ENCODE measurements around the gene CEP112.

The CEP112 gene

DNA sequence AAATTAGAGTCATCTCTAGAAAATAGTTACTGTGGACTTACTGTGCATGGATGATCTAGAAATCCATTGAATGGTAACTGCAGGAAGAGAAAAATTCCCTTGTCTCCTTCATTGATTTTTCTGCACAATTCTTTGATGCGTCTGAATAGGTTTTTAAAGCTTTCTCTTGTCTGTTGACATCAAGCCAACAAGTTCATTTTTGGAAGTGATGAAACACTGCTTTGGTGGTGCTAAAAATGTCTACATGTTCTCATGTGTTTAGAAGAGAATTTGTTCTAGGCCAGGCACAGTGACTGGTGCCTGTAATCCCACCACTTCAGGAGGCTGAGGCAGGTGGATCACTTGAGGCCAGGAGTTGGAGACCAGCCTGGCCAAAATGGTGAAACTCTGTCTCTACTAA, 573.4 kb downstream of the CEP112 start (continued):
- TF ChIP-seq, protein P1, sequence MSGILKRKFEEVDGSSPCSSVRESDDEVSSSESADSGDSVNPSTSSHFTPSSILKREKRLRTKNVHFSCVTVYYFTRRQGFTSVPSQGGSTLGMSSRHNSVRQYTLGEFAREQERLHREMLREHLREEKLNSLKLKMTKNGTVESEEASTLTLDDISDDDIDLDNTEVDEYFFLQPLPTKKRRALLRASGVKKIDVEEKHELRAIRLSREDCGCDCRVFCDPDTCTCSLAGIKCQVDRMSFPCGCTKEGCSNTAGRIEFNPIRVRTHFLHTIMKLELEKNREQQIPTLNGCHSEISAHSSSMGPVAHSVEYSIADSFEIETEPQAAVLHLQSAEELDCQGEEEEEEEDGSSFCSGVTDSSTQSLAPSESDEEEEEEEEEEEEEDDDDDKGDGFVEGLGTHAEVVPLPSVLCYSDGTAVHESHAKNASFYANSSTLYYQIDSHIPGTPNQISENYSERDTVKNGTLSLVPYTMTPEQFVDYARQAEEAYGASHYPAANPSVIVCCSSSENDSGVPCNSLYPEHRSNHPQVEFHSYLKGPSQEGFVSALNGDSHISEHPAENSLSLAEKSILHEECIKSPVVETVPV (CRISPR knock-in tag; IDR thresholded peaks at IDR 0.05) = no peak
- TF ChIP-seq BACH2 (CRISPR knock-in tag; IDR thresholded peaks at IDR 0.05; ENCODE audit: borderline replicate concordance) (no peak), OSR1 (CRISPR knock-in tag; IDR thresholded peaks at IDR 0.05) (no peak)

DNA sequence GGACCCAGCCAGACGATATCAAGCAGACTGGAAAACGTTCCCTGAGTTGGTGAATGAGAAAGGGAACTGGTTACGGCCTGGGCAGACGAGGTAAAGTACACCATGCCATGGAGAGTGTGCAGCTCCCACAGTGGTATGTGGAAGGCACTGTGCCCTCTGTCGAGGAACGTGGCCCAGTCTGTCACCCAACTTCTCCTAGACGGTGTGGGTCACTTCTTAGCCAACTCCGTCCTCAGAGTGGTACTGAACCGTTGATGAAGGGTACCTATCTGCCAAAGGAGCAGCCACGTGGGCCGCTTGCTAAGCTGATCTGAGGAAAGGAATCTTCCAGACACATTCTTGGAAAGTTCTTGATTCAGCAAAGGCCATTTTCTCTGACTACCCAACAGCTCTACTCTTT, 574.4 kb downstream of the CEP112 start:
- TF ChIP-seq, protein P2, sequence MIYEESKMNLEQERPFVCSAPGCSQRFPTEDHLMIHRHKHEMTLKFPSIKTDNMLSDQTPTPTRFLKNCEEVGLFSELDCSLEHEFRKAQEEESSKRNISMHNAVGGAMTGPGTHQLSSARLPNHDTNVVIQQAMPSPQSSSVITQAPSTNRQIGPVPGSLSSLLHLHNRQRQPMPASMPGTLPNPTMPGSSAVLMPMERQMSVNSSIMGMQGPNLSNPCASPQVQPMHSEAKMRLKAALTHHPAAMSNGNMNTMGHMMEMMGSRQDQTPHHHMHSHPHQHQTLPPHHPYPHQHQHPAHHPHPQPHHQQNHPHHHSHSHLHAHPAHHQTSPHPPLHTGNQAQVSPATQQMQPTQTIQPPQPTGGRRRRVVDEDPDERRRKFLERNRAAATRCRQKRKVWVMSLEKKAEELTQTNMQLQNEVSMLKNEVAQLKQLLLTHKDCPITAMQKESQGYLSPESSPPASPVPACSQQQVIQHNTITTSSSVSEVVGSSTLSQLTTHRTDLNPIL (CRISPR knock-in tag; IDR thresholded peaks at IDR 0.05; ENCODE audit: low read depth) = no peak
- TF ChIP-seq, protein P3, sequence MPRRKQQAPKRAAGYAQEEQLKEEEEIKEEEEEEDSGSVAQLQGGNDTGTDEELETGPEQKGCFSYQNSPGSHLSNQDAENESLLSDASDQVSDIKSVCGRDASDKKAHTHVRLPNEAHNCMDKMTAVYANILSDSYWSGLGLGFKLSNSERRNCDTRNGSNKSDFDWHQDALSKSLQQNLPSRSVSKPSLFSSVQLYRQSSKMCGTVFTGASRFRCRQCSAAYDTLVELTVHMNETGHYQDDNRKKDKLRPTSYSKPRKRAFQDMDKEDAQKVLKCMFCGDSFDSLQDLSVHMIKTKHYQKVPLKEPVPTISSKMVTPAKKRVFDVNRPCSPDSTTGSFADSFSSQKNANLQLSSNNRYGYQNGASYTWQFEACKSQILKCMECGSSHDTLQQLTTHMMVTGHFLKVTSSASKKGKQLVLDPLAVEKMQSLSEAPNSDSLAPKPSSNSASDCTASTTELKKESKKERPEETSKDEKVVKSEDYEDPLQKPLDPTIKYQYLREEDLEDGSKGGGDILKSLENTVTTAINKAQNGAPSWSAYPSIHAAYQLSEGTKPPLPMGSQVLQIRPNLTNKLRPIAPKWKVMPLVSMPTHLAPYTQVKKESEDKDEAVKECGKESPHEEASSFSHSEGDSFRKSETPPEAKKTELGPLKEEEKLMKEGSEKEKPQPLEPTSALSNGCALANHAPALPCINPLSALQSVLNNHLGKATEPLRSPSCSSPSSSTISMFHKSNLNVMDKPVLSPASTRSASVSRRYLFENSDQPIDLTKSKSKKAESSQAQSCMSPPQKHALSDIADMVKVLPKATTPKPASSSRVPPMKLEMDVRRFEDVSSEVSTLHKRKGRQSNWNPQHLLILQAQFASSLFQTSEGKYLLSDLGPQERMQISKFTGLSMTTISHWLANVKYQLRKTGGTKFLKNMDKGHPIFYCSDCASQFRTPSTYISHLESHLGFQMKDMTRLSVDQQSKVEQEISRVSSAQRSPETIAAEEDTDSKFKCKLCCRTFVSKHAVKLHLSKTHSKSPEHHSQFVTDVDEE (CRISPR knock-in tag; IDR thresholded peaks at IDR 0.05) = no peak
- TF ChIP-seq BACH2 (CRISPR knock-in tag; IDR thresholded peaks at IDR 0.05; ENCODE audit: borderline replicate concordance) (no peak), GLIS3 (CRISPR knock-in tag; IDR thresholded peaks at IDR 0.05) (no peak), ZNF8 (CRISPR knock-in tag; IDR thresholded peaks at IDR 0.05) (no peak), CSDC2 (CRISPR knock-in tag; IDR thresholded peaks at IDR 0.05) (no peak), ZC3H10 (CRISPR knock-in tag; IDR thresholded peaks at IDR 0.05) (no peak), TOX (CRISPR knock-in tag; IDR thresholded peaks at IDR 0.05; ENCODE audit: borderline replicate concordance) (no peak), OSR1 (CRISPR knock-in tag; IDR thresholded peaks at IDR 0.05) (no peak), ISL1 (CRISPR knock-in tag; IDR thresholded peaks at IDR 0.05) (no peak), ZNF565 (CRISPR knock-in tag; conservative IDR thresholded peaks at IDR 0.05; ENCODE audit: low read depth) (no peak)
- no peak for ATAC-seq

DNA sequence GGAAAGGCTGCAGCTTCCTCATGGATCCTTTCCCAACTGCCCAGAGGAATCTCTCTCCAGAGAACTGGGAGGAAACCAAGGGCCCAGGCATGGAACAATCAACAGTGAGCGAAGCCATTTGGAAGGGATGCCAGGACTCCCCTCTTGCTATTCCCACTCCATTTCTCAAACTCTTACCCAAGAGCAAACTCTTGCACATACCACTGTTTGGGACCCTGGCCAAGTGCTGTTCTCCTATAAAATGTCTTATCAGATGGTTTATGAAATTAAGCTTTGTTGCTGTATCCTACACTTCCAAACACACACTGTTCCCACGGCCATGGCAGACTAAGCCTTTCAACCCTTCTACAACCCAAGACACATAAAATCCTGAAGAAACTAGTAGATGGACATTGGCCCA, 582.2 kb downstream of the CEP112 start:
- TF ChIP-seq PPARA (CRISPR knock-in tag; IDR thresholded peaks at IDR 0.05; ENCODE audit: borderline replicate concordance) = no peak
- TF ChIP-seq, protein P4, sequence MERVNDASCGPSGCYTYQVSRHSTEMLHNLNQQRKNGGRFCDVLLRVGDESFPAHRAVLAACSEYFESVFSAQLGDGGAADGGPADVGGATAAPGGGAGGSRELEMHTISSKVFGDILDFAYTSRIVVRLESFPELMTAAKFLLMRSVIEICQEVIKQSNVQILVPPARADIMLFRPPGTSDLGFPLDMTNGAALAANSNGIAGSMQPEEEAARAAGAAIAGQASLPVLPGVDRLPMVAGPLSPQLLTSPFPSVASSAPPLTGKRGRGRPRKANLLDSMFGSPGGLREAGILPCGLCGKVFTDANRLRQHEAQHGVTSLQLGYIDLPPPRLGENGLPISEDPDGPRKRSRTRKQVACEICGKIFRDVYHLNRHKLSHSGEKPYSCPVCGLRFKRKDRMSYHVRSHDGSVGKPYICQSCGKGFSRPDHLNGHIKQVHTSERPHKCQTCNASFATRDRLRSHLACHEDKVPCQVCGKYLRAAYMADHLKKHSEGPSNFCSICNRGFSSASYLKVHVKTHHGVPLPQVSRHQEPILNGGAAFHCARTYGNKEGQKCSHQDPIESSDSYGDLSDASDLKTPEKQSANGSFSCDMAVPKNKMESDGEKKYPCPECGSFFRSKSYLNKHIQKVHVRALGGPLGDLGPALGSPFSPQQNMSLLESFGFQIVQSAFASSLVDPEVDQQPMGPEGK (CRISPR knock-in tag; IDR thresholded peaks at IDR 0.05; ENCODE audit: borderline replicate concordance) = no peak
- no peak for TF ChIP-seq CSDC2 (CRISPR knock-in tag; IDR thresholded peaks at IDR 0.05)
- TF ChIP-seq, protein P2 (CRISPR knock-in tag; IDR thresholded peaks at IDR 0.05; ENCODE audit: low read depth) = no peak
- no peak for TF ChIP-seq ZNF70 (CRISPR knock-in tag; IDR thresholded peaks at IDR 0.05)
- TF ChIP-seq ISL1 (CRISPR knock-in tag; IDR thresholded peaks at IDR 0.05) = no peak
- no peak for TF ChIP-seq ZNF8 (CRISPR knock-in tag; IDR thresholded peaks at IDR 0.05)
- TF ChIP-seq GLIS3 (CRISPR knock-in tag; IDR thresholded peaks at IDR 0.05) = no peak
- no peak for TF ChIP-seq RARB (CRISPR knock-in tag; IDR thresholded peaks at IDR 0.05)
- no peak for TF ChIP-seq BACH2 (CRISPR knock-in tag; IDR thresholded peaks at IDR 0.05; ENCODE audit: borderline replicate concordance)
- TF ChIP-seq ARNTL (CRISPR knock-in tag; IDR thresholded peaks at IDR 0.05; ENCODE audit: borderline replicate concordance, low read depth) = no peak
- TF ChIP-seq TOX (CRISPR knock-in tag; IDR thresholded peaks at IDR 0.05; ENCODE audit: borderline replicate concordance) = no peak
- no peak for TF ChIP-seq TCF4 (CRISPR knock-in tag; IDR thresholded peaks at IDR 0.05; ENCODE audit: borderline replicate concordance)
- TF ChIP-seq, protein P1 (CRISPR knock-in tag; IDR thresholded peaks at IDR 0.05) = no peak
- TF ChIP-seq, protein P5, sequence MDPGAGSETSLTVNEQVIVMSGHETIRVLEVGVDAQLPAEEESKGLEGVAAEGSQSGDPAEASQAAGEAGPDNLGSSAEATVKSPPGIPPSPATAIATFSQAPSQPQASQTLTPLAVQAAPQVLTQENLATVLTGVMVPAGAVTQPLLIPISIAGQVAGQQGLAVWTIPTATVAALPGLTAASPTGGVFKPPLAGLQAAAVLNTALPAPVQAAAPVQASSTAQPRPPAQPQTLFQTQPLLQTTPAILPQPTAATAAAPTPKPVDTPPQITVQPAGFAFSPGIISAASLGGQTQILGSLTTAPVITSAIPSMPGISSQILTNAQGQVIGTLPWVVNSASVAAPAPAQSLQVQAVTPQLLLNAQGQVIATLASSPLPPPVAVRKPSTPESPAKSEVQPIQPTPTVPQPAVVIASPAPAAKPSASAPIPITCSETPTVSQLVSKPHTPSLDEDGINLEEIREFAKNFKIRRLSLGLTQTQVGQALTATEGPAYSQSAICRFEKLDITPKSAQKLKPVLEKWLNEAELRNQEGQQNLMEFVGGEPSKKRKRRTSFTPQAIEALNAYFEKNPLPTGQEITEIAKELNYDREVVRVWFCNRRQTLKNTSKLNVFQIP (CRISPR knock-in tag; IDR thresholded peaks at IDR 0.05; ENCODE audit: borderline replicate concordance, low read depth) = no peak
- no peak for TF ChIP-seq ESRRG (CRISPR knock-in tag; IDR thresholded peaks at IDR 0.05)
- no peak for TF ChIP-seq ZNF565 (CRISPR knock-in tag; conservative IDR thresholded peaks at IDR 0.05; ENCODE audit: low read depth)
- no peak for TF ChIP-seq ZC3H10 (CRISPR knock-in tag; IDR thresholded peaks at IDR 0.05)
- no peak for ATAC-seq
